GM18519 (cell line): ENCODE results near the gene AP3B2.

Experiments
- ATAC-seq: cut with Tn5 transposase; IDR thresholded peaks from one replicate; pipeline ENCODE4 v1.9.1; 2021; ENCODE audit warnings: mild to moderate bottlenecking, moderate library complexity; ENCODE audit not compliant: unreplicated experiment, low FRiP score

AP3B2 gene

DNA sequence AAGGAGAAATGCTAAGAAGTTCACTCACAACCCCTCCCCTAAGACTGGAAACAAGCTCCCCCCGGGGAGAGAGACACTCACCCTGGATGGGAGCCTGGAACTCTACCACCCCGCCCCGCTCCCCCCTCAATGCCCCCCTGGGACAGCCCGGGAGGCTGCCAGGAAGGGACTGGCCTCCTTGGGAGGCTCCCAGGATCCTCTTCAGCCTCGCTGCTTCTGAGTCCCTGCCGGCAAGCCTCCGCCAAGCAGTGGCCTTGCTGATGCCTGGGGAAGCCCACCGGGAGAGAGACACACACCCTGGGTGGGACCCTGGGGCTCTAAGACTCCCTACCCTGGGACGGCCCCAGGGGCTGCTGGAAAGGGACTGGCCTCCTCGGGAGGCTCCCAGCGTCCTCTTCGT, 95.9 kb downstream of the AP3B2 start:
- ATAC-seq: no peak

- ATAC-seq: no peak
These were observed 98.3 kb downstream of the AP3B2 start for GRCh38 chr15:82611348-82611747.
